SK-N-SH treated with all-trans-retinoic acid at 6 μM for 48 hours (cell line): Measurements from ENCODE around the gene E2F6.

Experiments used
- ATAC-seq: fragments of 200-7000 bp; cut with Tn5 transposase; 3 replicates; pipeline ENCODE4 v1.9.1; 2020; ENCODE audit warnings: mild to moderate bottlenecking, moderate library complexity
- ARNTL ChIP-seq: fragments of 450-650 bp; formaldehyde crosslinking; IDR thresholded peaks from 2 replicates; pipeline ENCODE4 v1.5.0; 2020; ENCODE audit warnings: low read depth, mild to moderate bottlenecking, moderate library complexity, borderline replicate concordance
- BACH2 ChIP-seq: fragments of 250-450 bp; sonication (Bioruptor Pico); IDR thresholded peaks from 2 replicates; pipeline ENCODE4 v1.9.0; 2021; ENCODE audit warnings: mild to moderate bottlenecking, borderline replicate concordance
- CSDC2 ChIP-seq: fragments of 250-450 bp; sonication (Bioruptor Pico); IDR thresholded peaks from 2 replicates; pipeline ENCODE4 v1.5.0; 2020; ENCODE audit warnings: mild to moderate bottlenecking, moderate library complexity
- ESRRG ChIP-seq: fragments of 250-450 bp; sonication (Bioruptor Pico); IDR thresholded peaks from 2 replicates; pipeline ENCODE4 v1.6.1; 2021; ENCODE audit warnings: mild to moderate bottlenecking
- GLIS3 ChIP-seq: fragments of 250-450 bp; sonication (Bioruptor Pico); IDR thresholded peaks from 2 replicates; pipeline ENCODE4 v1.5.0; 2020; ENCODE audit warnings: mild to moderate bottlenecking, moderate library complexity
- ISL1 ChIP-seq: fragments of 250-450 bp; sonication (Bioruptor Pico); IDR thresholded peaks from 2 replicates; pipeline ENCODE4 v2.1.2; 2022; ENCODE audit warnings: mild to moderate bottlenecking, moderate library complexity
- OSR1 ChIP-seq: fragments of 250-450 bp; sonication (Bioruptor Pico); IDR thresholded peaks from 2 replicates; pipeline ENCODE4 v1.8.0; 2022; ENCODE audit warnings: moderate library complexity, mild to moderate bottlenecking, inconsistent platforms
- PPARA ChIP-seq: fragments of 250-450 bp; sonication (Bioruptor Pico); IDR thresholded peaks from 2 replicates; pipeline ENCODE4 v1.5.0; 2020; ENCODE audit warnings: mild to moderate bottlenecking, borderline replicate concordance
- RARB ChIP-seq: fragments of 250-450 bp; sonication (Bioruptor Pico); IDR thresholded peaks from 2 replicates; pipeline ENCODE4 v1.8.0; 2021; ENCODE audit warnings: mild to moderate bottlenecking, moderate library complexity
- SNAI2 ChIP-seq: fragments of 250-450 bp; sonication (Bioruptor Pico); IDR thresholded peaks from 2 replicates; pipeline ENCODE4 v1.5.0; 2020; ENCODE audit warnings: mild to moderate bottlenecking, moderate library complexity
- TCF4 ChIP-seq: fragments of 250-450 bp; sonication (Bioruptor Pico); IDR thresholded peaks from 2 replicates; pipeline ENCODE4 v1.8.0; 2021; ENCODE audit warnings: mild to moderate bottlenecking, moderate library complexity, borderline replicate concordance
- TOX ChIP-seq: fragments of 250-450 bp; sonication (Bioruptor Pico); IDR thresholded peaks from 2 replicates; pipeline ENCODE4 v1.8.0; 2021; ENCODE audit warnings: mild to moderate bottlenecking, moderate library complexity, borderline replicate concordance
- ZC3H10 ChIP-seq: fragments of 250-450 bp; sonication (Bioruptor Pico); IDR thresholded peaks from 2 replicates; pipeline ENCODE4 v1.5.1; 2021; ENCODE audit warnings: mild to moderate bottlenecking, moderate library complexity
- ZFP3 ChIP-seq: fragments of 250-450 bp; sonication (Bioruptor Pico); IDR thresholded peaks from 2 replicates; pipeline ENCODE4 v1.5.0; 2020; ENCODE audit warnings: mild to moderate bottlenecking, moderate library complexity
- ZFP30 ChIP-seq: fragments of 450-650 bp; formaldehyde crosslinking; IDR thresholded peaks from 2 replicates; pipeline ENCODE4 v1.5.0; 2022; ENCODE audit warnings: mild to moderate bottlenecking, moderate library complexity
- ZNF565 ChIP-seq: fragments of 450-650 bp; formaldehyde crosslinking; conservative IDR thresholded peaks from 2 replicates; pipeline ENCODE4 v1.5.0; 2020; ENCODE audit warnings: low read depth, mild to moderate bottlenecking, moderate library complexity
- ZNF70 ChIP-seq: fragments of 450-650 bp; formaldehyde crosslinking; IDR thresholded peaks from 2 replicates; pipeline ENCODE4 v1.5.0; 2020; ENCODE audit warnings: mild to moderate bottlenecking, moderate library complexity
- ZNF8 ChIP-seq: fragments of 450-650 bp; formaldehyde crosslinking; IDR thresholded peaks from 2 replicates; pipeline ENCODE4 v1.5.0; 2020; ENCODE audit warnings: mild to moderate bottlenecking, moderate library complexity
- TF ChIP-seq, protein P1 (sequence below): fragments of 250-450 bp; sonication (Bioruptor Pico); IDR thresholded peaks from 2 replicates; pipeline ENCODE4 v1.5.1; 2020; ENCODE audit warnings: low read depth, mild to moderate bottlenecking, moderate library complexity
- TF ChIP-seq, protein P2 (sequence below): fragments of 250-450 bp; sonication (Bioruptor Pico); IDR thresholded peaks from 2 replicates; pipeline ENCODE4 v1.8.0; 2020; ENCODE audit warnings: mild to moderate bottlenecking, moderate library complexity, borderline replicate concordance
- TF ChIP-seq, protein P3 (sequence below): fragments of 250-450 bp; sonication (Bioruptor Pico); IDR thresholded peaks from 2 replicates; pipeline ENCODE4 v1.5.0; 2020; ENCODE audit warnings: mild to moderate bottlenecking, moderate library complexity
- TF ChIP-seq, protein P4 (sequence below): fragments of 250-450 bp; sonication (Bioruptor Pico); IDR thresholded peaks from 2 replicates; pipeline ENCODE4 v1.5.1; 2021; ENCODE audit warnings: mild to moderate bottlenecking, moderate library complexity
- TF ChIP-seq, protein P5 (sequence below): fragments of 250-450 bp; sonication (Bioruptor Pico); IDR thresholded peaks from 2 replicates; pipeline ENCODE4 v1.8.0; 2021; ENCODE audit warnings: low read depth, mild to moderate bottlenecking, moderate library complexity, borderline replicate concordance

The E2F6 gene

DNA sequence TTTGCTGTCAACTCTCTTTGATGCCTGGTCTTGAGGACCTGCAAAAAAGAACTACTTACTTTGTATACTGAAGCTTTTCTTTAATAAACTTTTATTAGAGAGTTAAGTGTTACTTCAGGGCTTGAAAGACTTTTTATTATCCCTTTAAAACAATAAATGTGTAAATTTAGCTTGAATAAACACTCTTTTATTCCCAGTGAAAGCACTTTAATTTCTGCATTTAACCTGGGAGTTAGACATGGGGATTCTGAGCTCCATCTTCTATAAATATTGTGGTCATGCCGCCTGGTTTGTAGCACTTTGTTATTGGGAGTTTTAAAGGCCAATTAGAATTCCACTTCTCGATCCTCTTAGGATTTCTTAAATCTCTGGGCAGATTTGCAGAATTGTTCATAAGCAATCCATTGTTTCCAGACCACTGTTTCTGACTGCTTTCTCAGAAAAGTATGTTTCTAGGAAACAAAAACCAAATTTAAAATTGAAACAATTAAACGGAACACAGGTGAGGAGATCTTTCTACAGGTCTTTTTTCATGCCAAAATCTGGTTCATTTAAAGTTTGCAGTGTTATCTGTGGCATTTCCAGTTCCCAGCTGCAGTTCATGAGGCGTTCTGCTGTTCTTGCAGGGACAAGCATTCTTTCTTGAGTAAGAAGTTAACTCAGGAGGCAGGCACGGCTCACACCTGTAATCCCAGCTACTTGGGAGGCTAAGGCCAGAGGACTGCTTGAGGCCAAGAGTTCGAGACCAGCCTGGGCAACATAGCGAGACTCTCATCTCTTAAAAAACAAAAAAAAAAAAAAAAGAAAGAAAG, 18.1 kb upstream of the E2F6 start:
- no peak for ATAC-seq
- no peak for TF ChIP-seq TCF4
- TF ChIP-seq, protein P1, sequence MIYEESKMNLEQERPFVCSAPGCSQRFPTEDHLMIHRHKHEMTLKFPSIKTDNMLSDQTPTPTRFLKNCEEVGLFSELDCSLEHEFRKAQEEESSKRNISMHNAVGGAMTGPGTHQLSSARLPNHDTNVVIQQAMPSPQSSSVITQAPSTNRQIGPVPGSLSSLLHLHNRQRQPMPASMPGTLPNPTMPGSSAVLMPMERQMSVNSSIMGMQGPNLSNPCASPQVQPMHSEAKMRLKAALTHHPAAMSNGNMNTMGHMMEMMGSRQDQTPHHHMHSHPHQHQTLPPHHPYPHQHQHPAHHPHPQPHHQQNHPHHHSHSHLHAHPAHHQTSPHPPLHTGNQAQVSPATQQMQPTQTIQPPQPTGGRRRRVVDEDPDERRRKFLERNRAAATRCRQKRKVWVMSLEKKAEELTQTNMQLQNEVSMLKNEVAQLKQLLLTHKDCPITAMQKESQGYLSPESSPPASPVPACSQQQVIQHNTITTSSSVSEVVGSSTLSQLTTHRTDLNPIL, result no peak
- TF ChIP-seq, all 23 proteins: peak for 0

DNA sequence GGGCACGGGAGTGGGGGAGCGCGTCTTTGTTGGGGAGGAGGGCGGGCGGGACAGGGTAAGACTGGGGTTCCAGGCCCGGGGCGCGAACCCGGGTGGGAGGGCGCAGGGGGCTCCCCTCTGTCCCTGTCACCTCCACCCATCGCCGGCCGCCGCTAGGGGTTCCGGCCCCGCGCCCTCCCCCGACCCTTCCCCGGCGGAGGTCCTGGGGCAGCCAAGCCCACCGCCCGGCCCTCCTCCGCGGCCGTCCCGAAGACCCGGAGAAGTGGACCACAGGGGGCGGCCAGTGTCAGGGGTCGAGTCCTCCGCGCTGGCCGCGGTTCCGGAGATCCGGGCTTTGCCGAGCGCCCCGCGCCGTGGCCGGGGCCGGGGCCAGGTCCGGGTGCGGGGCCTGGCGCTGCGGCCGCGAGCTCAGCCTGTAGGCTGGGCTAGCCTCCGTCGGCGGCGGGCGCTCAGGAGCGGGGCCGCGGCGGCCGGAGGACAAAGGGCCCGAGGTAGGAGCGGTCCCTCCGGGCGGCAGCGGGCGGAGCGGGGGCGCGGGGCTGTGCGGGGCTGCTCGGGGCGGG, 16.6 kb upstream of the E2F6 start:
- TF ChIP-seq ARNTL, result no peak
- TF ChIP-seq, protein P2, sequence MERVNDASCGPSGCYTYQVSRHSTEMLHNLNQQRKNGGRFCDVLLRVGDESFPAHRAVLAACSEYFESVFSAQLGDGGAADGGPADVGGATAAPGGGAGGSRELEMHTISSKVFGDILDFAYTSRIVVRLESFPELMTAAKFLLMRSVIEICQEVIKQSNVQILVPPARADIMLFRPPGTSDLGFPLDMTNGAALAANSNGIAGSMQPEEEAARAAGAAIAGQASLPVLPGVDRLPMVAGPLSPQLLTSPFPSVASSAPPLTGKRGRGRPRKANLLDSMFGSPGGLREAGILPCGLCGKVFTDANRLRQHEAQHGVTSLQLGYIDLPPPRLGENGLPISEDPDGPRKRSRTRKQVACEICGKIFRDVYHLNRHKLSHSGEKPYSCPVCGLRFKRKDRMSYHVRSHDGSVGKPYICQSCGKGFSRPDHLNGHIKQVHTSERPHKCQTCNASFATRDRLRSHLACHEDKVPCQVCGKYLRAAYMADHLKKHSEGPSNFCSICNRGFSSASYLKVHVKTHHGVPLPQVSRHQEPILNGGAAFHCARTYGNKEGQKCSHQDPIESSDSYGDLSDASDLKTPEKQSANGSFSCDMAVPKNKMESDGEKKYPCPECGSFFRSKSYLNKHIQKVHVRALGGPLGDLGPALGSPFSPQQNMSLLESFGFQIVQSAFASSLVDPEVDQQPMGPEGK, result no peak
- TF ChIP-seq PPARA (CRISPR knock-in tag), result no peak
- TF ChIP-seq SNAI2 (CRISPR knock-in tag), result peak; percentile 76; the same call in 1 of the 2 replicates
- TF ChIP-seq, protein P1, result no peak
- peak; percentile 55; the same call in 1 of the 2 replicates for TF ChIP-seq ZNF70 (CRISPR knock-in tag)
- TF ChIP-seq BACH2, result peak; percentile 23; the same call in 1 of the 2 replicates
- TF ChIP-seq, protein P3, sequence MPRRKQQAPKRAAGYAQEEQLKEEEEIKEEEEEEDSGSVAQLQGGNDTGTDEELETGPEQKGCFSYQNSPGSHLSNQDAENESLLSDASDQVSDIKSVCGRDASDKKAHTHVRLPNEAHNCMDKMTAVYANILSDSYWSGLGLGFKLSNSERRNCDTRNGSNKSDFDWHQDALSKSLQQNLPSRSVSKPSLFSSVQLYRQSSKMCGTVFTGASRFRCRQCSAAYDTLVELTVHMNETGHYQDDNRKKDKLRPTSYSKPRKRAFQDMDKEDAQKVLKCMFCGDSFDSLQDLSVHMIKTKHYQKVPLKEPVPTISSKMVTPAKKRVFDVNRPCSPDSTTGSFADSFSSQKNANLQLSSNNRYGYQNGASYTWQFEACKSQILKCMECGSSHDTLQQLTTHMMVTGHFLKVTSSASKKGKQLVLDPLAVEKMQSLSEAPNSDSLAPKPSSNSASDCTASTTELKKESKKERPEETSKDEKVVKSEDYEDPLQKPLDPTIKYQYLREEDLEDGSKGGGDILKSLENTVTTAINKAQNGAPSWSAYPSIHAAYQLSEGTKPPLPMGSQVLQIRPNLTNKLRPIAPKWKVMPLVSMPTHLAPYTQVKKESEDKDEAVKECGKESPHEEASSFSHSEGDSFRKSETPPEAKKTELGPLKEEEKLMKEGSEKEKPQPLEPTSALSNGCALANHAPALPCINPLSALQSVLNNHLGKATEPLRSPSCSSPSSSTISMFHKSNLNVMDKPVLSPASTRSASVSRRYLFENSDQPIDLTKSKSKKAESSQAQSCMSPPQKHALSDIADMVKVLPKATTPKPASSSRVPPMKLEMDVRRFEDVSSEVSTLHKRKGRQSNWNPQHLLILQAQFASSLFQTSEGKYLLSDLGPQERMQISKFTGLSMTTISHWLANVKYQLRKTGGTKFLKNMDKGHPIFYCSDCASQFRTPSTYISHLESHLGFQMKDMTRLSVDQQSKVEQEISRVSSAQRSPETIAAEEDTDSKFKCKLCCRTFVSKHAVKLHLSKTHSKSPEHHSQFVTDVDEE (CRISPR knock-in tag), result peak; percentile 88
- TF ChIP-seq TCF4, result no peak
- TF ChIP-seq, protein P4, sequence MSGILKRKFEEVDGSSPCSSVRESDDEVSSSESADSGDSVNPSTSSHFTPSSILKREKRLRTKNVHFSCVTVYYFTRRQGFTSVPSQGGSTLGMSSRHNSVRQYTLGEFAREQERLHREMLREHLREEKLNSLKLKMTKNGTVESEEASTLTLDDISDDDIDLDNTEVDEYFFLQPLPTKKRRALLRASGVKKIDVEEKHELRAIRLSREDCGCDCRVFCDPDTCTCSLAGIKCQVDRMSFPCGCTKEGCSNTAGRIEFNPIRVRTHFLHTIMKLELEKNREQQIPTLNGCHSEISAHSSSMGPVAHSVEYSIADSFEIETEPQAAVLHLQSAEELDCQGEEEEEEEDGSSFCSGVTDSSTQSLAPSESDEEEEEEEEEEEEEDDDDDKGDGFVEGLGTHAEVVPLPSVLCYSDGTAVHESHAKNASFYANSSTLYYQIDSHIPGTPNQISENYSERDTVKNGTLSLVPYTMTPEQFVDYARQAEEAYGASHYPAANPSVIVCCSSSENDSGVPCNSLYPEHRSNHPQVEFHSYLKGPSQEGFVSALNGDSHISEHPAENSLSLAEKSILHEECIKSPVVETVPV (CRISPR knock-in tag), result no peak
- TF ChIP-seq ISL1, result no peak
- TF ChIP-seq CSDC2, result no peak
- TF ChIP-seq ZNF565, result peak; percentile 45; the same call in 1 of the 2 replicates
- TF ChIP-seq TOX (CRISPR knock-in tag), result no peak
- TF ChIP-seq ZNF8 (CRISPR knock-in tag), result peak; percentile 41; the same call in 1 of the 2 replicates
- TF ChIP-seq ESRRG (CRISPR knock-in tag), result no peak
- no peak for TF ChIP-seq OSR1 (CRISPR knock-in tag)
- TF ChIP-seq ZFP30 (CRISPR knock-in tag), result 0 out of 2 replicates have a peak, but pooled peaks have one; percentile 12
- no peak for TF ChIP-seq ZC3H10 (CRISPR knock-in tag)
- TF ChIP-seq, protein P5, sequence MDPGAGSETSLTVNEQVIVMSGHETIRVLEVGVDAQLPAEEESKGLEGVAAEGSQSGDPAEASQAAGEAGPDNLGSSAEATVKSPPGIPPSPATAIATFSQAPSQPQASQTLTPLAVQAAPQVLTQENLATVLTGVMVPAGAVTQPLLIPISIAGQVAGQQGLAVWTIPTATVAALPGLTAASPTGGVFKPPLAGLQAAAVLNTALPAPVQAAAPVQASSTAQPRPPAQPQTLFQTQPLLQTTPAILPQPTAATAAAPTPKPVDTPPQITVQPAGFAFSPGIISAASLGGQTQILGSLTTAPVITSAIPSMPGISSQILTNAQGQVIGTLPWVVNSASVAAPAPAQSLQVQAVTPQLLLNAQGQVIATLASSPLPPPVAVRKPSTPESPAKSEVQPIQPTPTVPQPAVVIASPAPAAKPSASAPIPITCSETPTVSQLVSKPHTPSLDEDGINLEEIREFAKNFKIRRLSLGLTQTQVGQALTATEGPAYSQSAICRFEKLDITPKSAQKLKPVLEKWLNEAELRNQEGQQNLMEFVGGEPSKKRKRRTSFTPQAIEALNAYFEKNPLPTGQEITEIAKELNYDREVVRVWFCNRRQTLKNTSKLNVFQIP (CRISPR knock-in tag), result no peak
- no peak for TF ChIP-seq ZFP3 (CRISPR knock-in tag)
- TF ChIP-seq RARB (CRISPR knock-in tag), result no peak
- 0 out of 2 replicates have a peak, but pooled peaks have one; percentile 24 for TF ChIP-seq GLIS3 (CRISPR knock-in tag)
- ATAC-seq, result peak; percentile 62
